GM12874 (cell line): ENCODE results near the gene SH3D19.

Source experiments
- TF ChIP-seq, protein P1 (sequence below): IDR thresholded peaks from 2 replicates; pipeline ENCODE4 v1.5.1; 2011; ENCODE audit warnings: low read depth, mild to moderate bottlenecking, control low read depth, low read length, moderate library complexity; ENCODE audit not compliant: insufficient read depth

The SH3D19 gene

DNA sequence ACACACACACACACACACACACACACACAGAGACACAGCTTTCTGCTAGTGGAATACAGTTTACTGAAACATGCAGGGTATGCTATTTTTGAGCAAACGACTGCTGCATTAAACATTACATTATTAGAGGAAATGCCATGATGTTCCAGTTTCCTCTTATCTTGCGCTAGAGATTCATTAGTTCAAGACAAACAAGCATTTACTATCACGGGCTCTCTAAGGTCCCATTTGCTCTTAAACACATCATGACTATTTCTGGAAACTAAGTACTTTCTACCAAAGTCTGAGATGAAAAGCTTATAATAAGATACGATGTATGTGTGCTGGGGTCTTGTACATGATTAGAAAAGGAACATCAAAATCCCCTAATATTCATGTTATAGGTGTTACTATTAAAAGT is 177.1 kb downstream of the SH3D19 start:
- TF ChIP-seq, protein P1, sequence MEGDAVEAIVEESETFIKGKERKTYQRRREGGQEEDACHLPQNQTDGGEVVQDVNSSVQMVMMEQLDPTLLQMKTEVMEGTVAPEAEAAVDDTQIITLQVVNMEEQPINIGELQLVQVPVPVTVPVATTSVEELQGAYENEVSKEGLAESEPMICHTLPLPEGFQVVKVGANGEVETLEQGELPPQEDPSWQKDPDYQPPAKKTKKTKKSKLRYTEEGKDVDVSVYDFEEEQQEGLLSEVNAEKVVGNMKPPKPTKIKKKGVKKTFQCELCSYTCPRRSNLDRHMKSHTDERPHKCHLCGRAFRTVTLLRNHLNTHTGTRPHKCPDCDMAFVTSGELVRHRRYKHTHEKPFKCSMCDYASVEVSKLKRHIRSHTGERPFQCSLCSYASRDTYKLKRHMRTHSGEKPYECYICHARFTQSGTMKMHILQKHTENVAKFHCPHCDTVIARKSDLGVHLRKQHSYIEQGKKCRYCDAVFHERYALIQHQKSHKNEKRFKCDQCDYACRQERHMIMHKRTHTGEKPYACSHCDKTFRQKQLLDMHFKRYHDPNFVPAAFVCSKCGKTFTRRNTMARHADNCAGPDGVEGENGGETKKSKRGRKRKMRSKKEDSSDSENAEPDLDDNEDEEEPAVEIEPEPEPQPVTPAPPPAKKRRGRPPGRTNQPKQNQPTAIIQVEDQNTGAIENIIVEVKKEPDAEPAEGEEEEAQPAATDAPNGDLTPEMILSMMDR = no peak

DNA sequence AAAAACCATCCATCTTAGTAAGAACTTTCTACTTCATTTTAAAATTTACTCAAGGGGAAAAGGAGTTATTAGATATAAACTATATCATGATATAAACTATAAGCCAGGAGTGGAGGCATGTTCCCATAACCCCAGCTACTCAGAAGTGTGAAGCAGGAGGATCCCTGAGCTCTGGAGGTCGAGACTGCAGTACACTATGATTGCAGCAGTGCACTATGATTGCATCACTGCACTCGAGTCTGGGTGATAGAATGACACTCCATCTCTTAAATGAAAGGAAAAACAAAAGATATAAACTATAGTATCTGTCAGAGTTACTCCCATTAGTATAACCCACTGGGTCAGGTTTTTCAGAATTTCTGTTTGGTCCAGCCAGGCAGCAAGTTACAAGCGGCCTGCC is 178.4 kb downstream of the SH3D19 start:
- TF ChIP-seq, protein P1 = no peak

DNA sequence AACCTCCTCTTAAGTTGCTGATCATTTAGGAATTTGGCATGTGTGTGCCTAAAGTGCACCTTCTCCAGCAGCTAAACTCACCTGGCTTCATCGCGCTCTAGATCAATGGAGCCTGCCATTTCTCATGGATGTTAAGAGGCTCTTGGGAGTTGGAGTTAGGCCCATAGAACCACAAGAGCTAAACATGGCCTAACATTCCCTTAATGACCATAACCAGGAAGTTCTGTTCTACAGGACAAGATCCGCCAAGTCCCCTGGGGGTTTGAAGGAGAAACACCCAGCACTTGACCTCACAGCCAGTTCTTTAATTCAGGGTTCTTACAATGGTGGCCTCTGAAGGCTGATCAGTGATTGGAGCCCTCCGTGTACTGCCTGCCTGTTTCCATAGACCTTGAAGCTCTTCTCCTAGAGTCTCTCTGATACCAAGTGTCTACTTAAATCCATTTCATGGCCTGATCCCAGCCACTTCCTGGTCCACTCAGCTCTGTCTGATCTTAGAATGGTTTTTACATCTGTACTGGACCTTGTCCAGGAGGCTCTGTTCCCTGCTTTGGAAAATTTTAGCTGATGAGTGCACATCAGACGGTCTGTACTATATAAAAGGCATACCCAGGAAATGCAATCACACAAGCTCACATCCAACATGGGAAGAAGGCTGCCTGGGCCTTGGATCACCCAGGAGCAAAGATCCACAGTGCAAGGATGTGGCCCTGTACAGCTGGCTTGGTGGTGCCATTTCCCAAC is 180.9 kb downstream of the SH3D19 start:
- TF ChIP-seq, protein P1 = no peak

DNA sequence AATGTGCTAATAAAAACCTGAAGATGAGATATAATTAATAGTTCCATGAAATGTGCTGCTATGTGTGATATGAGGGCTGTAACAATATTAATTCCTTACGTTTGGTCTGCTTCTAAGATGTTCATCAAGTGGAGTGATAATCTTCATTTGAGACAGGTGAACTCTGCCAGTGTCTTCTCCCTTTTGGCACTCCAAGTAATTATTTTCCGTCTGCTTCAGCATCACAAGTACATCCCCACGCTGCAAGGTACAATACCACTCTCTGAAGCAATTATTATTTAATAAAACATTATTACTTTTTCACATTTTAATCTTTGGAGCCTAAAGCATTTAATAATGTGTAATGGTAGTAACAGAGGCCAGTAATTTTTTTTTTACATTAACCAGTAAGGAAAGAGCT is 181.6 kb downstream of the SH3D19 start:
- TF ChIP-seq, protein P1 = no peak

DNA sequence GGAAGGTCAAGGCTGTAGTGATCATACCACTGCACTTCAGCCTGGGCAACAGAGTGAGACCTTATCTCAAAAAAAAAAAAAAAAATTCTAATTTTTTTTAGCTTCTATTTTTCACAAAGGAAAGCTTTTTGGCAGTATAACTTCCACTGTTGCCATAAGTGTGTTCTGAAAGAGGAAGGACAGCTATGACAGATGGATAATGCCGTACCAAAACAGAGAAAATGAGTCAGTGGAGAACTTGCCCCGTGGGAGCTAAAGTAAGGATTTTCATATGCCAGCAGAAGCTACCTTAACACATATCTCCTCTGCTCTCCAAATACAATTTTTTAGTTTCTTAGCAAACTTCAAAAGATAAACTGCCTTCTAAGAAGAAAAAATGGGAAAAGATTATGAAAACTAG is 182.2 kb downstream of the SH3D19 start:
- TF ChIP-seq, protein P1 = no peak

DNA sequence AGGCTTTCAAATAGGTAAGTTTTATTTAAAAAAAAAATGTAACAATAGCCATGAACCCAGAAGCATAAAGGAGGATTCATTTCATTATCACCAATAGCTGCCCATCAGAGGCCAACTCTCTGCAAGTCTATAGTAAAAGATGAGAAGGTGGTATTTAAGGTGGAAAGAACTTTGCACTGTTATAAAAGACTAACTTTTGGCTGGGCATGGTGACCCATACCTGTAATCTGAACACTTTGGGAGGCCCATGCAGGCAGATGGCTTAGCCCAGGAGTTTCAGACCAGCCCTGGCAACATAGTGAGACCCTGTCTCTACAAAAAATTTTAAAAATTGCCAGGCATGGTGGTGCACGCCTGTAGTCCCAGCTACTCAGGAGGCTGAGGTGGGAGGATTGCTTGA is 182.6 kb downstream of the SH3D19 start:
- TF ChIP-seq, protein P1 = no peak

DNA sequence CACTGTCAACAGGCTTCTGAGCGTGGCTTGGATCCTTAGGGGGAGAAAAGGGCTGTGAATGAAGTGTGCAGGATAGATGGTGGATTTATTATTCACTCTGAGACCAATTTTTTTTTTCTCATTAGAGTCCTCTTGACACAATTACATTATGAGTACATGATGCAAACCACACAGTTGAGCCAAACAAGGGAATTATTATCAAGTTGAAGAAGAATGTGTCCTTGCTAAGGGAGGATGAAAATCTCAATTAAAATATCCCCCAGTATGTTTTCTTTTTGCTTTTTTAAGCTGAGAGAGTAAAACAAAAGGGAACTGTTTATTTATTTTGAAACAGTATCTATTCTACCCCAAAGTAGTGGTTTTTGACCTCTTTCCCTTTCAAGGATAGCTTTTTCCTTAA is 185.6 kb downstream of the SH3D19 start:
- TF ChIP-seq, protein P1 = no peak
